Ishikawa (cell line): ENCODE data around the gene INO80.

ENCODE experiments used
- CEBPB ChIP-seq: IDR thresholded peaks from 2 replicates; pipeline ENCODE4 v1.6.1; 2012
- CREB1 ChIP-seq: IDR thresholded peaks from 2 replicates; pipeline ENCODE4 v1.6.1; 2012; ENCODE audit warnings: low read depth
- EGR1 ChIP-seq: IDR thresholded peaks from 2 replicates; pipeline ENCODE4 v1.6.1; 2012
- EP300 ChIP-seq: IDR thresholded peaks from 2 replicates; pipeline ENCODE4 v1.6.1; 2012; ENCODE audit warnings: borderline replicate concordance
- RAD21 ChIP-seq: IDR thresholded peaks from 2 replicates; pipeline ENCODE4 v1.6.1; 2012; ENCODE audit warnings: low read depth
- TAF1 ChIP-seq: IDR thresholded peaks from 2 replicates; pipeline ENCODE4 v1.6.1; 2012; ENCODE audit warnings: low read depth, mild to moderate bottlenecking
- TEAD4 ChIP-seq: IDR thresholded peaks from 2 replicates; pipeline ENCODE4 v1.6.1; 2012
- USF1 ChIP-seq: IDR thresholded peaks from 2 replicates; pipeline ENCODE4 v1.6.1; 2012
- YY1 ChIP-seq: IDR thresholded peaks from 2 replicates; pipeline ENCODE4 v1.6.1; 2012; ENCODE audit warnings: low read depth
- ZBTB7A ChIP-seq: IDR thresholded peaks from 2 replicates; pipeline ENCODE4 v1.6.1; 2012; ENCODE audit warnings: low read depth
- TF ChIP-seq, protein P1 (sequence below): IDR thresholded peaks from 2 replicates; pipeline ENCODE4 v1.6.1; 2012; ENCODE audit warnings: low read depth, mild to moderate bottlenecking
- TF ChIP-seq, protein P2 (sequence below): IDR thresholded peaks from 2 replicates; pipeline ENCODE4 v1.6.1; 2012

GRCh38 chr15:41124058-41124457 is 8.0 kb upstream of the INO80 start:
- no peak for TF ChIP-seq USF1
- TF ChIP-seq, protein P1, sequence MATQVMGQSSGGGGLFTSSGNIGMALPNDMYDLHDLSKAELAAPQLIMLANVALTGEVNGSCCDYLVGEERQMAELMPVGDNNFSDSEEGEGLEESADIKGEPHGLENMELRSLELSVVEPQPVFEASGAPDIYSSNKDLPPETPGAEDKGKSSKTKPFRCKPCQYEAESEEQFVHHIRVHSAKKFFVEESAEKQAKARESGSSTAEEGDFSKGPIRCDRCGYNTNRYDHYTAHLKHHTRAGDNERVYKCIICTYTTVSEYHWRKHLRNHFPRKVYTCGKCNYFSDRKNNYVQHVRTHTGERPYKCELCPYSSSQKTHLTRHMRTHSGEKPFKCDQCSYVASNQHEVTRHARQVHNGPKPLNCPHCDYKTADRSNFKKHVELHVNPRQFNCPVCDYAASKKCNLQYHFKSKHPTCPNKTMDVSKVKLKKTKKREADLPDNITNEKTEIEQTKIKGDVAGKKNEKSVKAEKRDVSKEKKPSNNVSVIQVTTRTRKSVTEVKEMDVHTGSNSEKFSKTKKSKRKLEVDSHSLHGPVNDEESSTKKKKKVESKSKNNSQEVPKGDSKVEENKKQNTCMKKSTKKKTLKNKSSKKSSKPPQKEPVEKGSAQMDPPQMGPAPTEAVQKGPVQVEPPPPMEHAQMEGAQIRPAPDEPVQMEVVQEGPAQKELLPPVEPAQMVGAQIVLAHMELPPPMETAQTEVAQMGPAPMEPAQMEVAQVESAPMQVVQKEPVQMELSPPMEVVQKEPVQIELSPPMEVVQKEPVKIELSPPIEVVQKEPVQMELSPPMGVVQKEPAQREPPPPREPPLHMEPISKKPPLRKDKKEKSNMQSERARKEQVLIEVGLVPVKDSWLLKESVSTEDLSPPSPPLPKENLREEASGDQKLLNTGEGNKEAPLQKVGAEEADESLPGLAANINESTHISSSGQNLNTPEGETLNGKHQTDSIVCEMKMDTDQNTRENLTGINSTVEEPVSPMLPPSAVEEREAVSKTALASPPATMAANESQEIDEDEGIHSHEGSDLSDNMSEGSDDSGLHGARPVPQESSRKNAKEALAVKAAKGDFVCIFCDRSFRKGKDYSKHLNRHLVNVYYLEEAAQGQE = no peak
- TF ChIP-seq RAD21 = no peak
- TF ChIP-seq, protein P2, sequence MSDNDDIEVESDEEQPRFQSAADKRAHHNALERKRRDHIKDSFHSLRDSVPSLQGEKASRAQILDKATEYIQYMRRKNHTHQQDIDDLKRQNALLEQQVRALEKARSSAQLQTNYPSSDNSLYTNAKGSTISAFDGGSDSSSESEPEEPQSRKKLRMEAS = no peak
- TF ChIP-seq CEBPB = no peak
- TF ChIP-seq CREB1 = no peak
- no peak for TF ChIP-seq EP300
- TF ChIP-seq ZBTB7A = no peak
- no peak for TF ChIP-seq TAF1
- no peak for TF ChIP-seq EGR1
- no peak for TF ChIP-seq YY1
- no peak for TF ChIP-seq TEAD4
